COR-L47 (cell line): ENCODE measurements around the gene SLC5A4.
"Not testable (repeated sequence)": the region's sequence is repeated elsewhere in the genome, so short reads cannot be mapped to it uniquely, and the experiment has no call there.

Source experiments
- DNase-seq: peaks from one replicate; lab custom pipeline; 2025; lab: John Stamatoyannopoulos, UW

The SLC5A4 gene

GRCh38 chr22:32255217-32255616 lies at the start of gene SLC5A4:
Gene SLC5A4, minus strand, starts transcription at chr22:32255347. Its CDS starts 18 bp downstream, at chr22:32255329.
- no peak for DNase-seq

DNA sequence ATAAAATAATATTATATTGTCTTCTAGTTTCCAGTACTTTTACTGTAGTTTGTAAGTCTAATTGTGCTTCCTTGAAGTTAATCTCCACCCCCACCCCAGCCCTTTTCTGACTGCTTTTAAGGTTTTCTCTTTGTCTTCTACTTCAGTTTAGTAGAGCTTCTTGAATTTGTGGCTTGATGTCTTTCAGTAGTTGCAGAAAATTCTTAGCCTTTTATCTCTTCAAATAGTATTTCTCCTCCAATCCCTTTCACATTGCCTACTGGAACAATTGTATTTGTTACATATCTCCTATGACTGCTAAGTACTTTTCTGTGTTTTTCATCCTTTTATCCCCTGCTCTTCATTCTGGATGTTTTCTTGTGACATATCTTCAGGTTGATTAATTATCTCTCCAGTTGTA lies 38.8 kb upstream of the SLC5A4 start:
- not testable (repeated sequence) for DNase-seq

DNA sequence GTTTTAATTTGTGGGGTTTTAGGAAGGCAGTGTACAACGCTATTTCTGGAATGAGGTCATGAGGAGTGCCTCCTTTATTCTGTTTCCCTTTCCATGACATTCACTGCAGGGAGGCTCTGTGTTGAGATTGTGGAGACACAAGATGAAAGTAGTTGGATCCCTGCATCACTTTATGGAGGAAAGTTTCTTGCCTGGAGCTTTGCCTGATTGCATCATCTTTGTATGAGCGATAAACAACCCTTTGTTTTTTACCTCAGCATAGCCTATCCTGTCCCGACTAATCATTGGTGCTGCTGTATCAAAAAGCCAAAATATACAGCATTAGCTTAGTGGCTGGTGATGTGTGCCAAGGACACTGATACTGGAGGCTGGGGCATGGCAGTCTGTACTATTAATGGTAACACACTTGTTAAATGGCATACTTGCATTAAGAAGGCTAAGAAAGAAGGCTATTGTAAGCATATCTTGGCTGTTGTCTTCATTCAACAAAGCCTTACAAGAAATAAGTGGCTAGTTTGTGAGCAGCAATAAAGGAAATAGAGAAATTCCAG lies 31.2 kb upstream of the SLC5A4 start:
- no peak for DNase-seq

- DNase-seq, result no peak
Measured at GRCh38 chr22:32281072-32281471, 25.9 kb upstream of the SLC5A4 start.

DNA sequence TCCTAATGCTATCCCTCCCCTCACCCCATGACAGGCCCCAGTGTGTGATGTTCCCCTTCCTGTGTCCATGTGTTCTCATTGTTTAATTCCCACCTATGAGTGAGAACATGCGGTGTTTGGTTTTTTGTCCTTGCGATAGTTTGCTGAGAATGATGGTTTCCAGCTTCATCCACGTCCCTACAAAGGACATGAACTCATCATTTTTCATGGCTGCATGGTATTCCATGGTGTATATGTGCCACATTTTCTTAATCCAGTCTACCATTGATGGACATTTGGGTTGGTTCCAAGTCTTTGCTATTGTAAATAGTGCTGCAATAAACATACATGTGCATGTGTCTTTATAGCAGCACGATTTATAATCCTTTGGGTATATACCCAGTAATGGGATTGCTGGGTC lies 20.2 kb upstream of the SLC5A4 start:
- DNase-seq, result not testable (repeated sequence)

GRCh38 chr22:32271389-32271788 lies 16.2 kb upstream of the SLC5A4 start:
- DNase-seq, result no peak

GRCh38 chr22:32270641-32271369 lies 15.7 kb upstream of the SLC5A4 start:
- DNase-seq, result no peak

- DNase-seq, result no peak
Measured at GRCh38 chr22:32269316-32269715, 14.2 kb upstream of the SLC5A4 start.

GRCh38 chr22:32267011-32267410 lies 11.9 kb upstream of the SLC5A4 start:
- no peak for DNase-seq

- DNase-seq, result peak; percentile 78
Measured at GRCh38 chr22:32265882-32266767, 11.0 kb upstream of the SLC5A4 start.

- DNase-seq, result not testable (repeated sequence)
Measured at GRCh38 chr22:32263678-32264077, 8.5 kb upstream of the SLC5A4 start.

- no peak for DNase-seq
Measured at GRCh38 chr22:32261306-32261705, 6.2 kb upstream of the SLC5A4 start.

DNA sequence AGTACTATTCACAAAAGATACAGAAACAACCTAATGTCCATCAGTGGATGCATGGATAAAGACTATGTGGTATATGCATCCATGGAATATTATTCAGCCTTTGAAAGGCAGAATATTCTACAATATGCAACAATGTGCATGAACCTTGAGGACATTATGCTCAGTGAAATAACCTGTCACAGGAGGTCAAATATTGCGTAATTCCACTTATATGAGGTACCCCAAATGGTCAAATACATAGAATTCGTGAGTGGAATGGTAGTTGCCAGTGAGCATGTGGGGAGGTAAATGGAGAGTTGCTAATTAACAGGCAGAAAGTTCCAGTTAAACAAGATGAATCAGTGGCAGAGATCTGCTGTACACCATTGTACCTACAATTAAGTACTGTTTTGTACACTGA lies 3.6 kb upstream of the SLC5A4 start:
- no peak for DNase-seq

GRCh38 chr22:32255726-32256125 lies 579 bp upstream of the SLC5A4 start:
- DNase-seq, result no peak

- no peak for DNase-seq
Measured at GRCh38 chr22:32249231-32249630, 5.9 kb downstream of the SLC5A4 start.

DNA sequence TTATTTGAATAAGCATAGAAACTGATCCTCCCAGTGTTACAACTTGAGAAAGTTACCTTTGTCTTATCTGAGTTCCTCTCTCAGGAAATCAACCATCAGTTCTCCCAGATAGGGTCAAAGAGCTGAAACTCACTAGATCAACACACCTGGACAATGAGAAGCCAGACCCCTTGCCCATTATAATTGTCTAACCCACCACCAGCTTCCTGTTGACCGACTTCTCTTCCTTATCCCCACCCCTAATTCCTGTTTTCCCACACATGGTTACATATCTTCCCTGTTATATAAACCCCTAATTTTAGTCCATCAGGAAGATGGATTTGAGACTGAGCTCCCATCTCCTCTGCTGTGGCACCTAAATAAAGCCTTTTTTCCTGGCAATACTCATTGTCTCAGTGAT lies 6.9 kb downstream of the SLC5A4 start:
- DNase-seq, result no peak

- no peak for DNase-seq
Measured at GRCh38 chr22:32246166-32246565, 9.0 kb downstream of the SLC5A4 start.

DNA sequence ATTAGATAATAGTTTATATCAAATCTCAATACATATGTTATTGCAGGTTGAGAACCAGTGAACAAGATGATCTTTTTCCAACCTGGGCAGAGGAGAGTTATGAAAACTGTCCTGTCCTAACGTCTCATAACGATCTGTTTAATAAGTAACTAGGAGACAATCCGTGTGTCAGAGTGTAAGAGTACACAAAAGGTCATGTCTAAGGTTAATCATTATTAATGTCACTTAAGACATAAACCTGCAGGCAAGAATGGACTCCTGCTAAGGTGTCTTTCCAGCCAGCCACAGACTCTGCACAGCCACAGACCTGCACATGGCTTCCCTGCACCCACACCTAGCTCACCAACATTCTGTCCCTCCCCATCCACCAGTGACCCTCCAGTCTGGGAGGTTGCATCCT lies 10.1 kb downstream of the SLC5A4 start:
- DNase-seq, result no peak

DNA sequence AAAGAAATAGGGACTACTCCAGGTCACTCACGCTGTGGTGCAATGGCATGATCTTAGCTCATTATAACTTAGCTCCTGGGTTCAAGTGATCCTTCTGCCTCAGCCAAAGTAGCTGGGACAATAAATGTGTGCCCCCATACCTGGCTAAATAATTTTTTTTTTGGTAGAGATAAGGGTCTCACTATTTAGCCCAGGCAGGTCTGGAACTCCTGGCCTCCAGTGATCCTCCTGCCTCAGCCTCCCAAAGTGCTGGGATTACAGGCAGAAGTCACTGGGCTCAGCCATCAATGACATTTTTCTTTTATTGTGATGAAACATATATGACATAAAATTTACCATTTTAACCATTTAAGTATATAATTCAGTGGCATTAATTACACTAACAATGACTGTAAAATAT lies 10.6 kb downstream of the SLC5A4 start:
- no peak for DNase-seq

- DNase-seq, result no peak
Measured at GRCh38 chr22:32240461-32240860, 14.7 kb downstream of the SLC5A4 start.

DNA sequence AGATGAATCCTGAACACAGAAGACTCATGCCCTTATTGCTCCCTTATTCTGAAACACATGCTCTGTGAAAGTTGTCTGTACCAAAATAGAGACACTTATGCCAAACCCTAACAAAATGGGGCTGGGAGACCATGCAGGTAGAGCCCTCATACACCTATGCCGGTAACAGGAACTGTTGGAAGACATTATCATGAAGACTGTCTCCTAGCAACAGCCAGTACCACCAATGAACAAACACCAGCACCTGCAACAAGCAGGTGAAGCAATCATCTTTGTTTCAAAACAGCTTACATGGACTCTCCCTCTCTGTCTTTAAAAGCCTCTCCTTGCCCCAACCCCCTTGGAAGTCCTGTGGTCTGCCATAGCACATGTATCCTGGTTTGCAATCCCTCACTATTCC lies 17.2 kb downstream of the SLC5A4 start:
- DNase-seq, result peak; percentile 71

DNA sequence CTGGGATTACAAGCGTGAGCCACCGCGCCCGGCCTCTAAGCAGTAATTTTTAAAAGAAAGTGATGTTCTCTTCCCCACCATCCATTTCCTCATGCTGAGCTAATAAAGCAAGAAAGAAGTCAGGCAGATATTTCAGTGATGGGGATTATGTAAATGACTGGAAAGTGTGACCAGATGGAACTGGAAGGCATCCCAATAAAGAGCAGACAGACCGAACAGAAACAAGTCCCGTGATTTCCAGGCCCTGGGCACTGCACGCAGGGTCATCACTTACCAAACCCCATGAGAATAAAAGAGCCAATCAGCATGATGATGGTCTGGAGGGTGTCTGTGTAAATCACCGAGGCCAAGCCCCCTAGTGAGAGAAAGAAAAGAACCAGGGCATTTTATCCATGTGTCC lies 18.2 kb downstream of the SLC5A4 start:
- DNase-seq, result peak; percentile 39

GRCh38 chr22:32233091-32233490 lies 22.1 kb downstream of the SLC5A4 start:
- DNase-seq, result no peak
